H9 (cell line): Measurements from ENCODE around the gene STT3A. TPM values are rescaled to one million over a fixed set of nuclear protein-coding genes. Genes with fewer than 3 reads are reported as not detected.

ENCODE experiments used
- DNase-seq: peaks from one replicate; pipeline ENCODE4 v3.0.0-alpha.2; 2017
- H2AFZ ChIP-seq: one replicate; pipeline ENCODE4 v1.6.1; 2013; ENCODE audit warnings: mild to moderate bottlenecking, low read length, control low read depth, moderate library complexity
- H2AK5ac ChIP-seq: 2 replicates; pipeline ENCODE4 v1.6.1; 2013; ENCODE audit warnings: low read length, control low read depth, mixed read lengths; ENCODE audit not compliant: insufficient read length
- H2BK120ac ChIP-seq: one replicate; pipeline ENCODE4 v1.6.1; 2013; ENCODE audit warnings: low read depth, mild to moderate bottlenecking, low read length, control low read depth, inconsistent platforms; ENCODE audit not compliant: poor library complexity, severe bottlenecking
- H2BK12ac ChIP-seq: 2 replicates; pipeline ENCODE4 v1.6.1; 2013; ENCODE audit warnings: low read length, control low read depth, mixed read lengths, low read depth; ENCODE audit not compliant: insufficient read length
- H2BK15ac ChIP-seq: 2 replicates; pipeline ENCODE4 v1.6.1; 2013; ENCODE audit warnings: low read depth, low read length, control low read depth
- H2BK20ac ChIP-seq: one replicate; pipeline ENCODE4 v1.6.1; 2013; ENCODE audit warnings: low read depth, mild to moderate bottlenecking, low read length, control low read depth, inconsistent platforms; ENCODE audit not compliant: poor library complexity, severe bottlenecking
- H2BK5ac ChIP-seq: 2 replicates; pipeline ENCODE4 v1.6.1; 2013; ENCODE audit warnings: low read length, control low read depth, mixed read lengths; ENCODE audit not compliant: insufficient read length
- H3K14ac ChIP-seq: 2 replicates; pipeline ENCODE4 v1.6.1; 2013; ENCODE audit warnings: low read length, control low read depth; ENCODE audit not compliant: insufficient read depth
- H3K18ac ChIP-seq: 2 replicates; pipeline ENCODE4 v1.6.1; 2013; ENCODE audit warnings: low read depth, mild to moderate bottlenecking, mixed read lengths, low read length, control low read depth; ENCODE audit not compliant: insufficient read length
- H3K23ac ChIP-seq: 2 replicates; pipeline ENCODE4 v1.6.1; 2013; ENCODE audit warnings: low read length, control low read depth, mixed read lengths, low read depth; ENCODE audit not compliant: insufficient read length
- H3K23me2 ChIP-seq: 2 replicates; pipeline ENCODE4 v1.6.1; 2013; ENCODE audit warnings: low read depth, mild to moderate bottlenecking, mixed read lengths, low read length, control low read depth; ENCODE audit not compliant: insufficient read length, poor library complexity, severe bottlenecking
- H3K27ac ChIP-seq: 2 replicates; pipeline ENCODE4 v1.5.1; 2013; ENCODE audit warnings: low read length, control low read depth, mixed read lengths, low read depth; ENCODE audit not compliant: insufficient read length
- H3K27me3 ChIP-seq: 2 replicates; pipeline ENCODE4 v1.6.1; 2013; ENCODE audit warnings: low read length, control low read depth, inconsistent platforms; ENCODE audit not compliant: insufficient read depth
- H3K4ac ChIP-seq: 2 replicates; pipeline ENCODE4 v1.6.1; 2013; ENCODE audit warnings: low read depth, mild to moderate bottlenecking, control low read depth, inconsistent platforms, low read length, moderate library complexity
- H3K4me1 ChIP-seq: 2 replicates; pipeline ENCODE4 v1.6.1; 2013; ENCODE audit warnings: low read length, control low read depth, inconsistent platforms; ENCODE audit not compliant: insufficient read depth
- H3K4me2 ChIP-seq: 2 replicates; pipeline ENCODE4 v1.6.1; 2013; ENCODE audit warnings: low read length, control low read depth, mixed read lengths; ENCODE audit not compliant: insufficient read length, insufficient read depth
- H3K56ac ChIP-seq: 2 replicates; pipeline ENCODE4 v1.6.1; 2013; ENCODE audit warnings: low read depth, mild to moderate bottlenecking, mixed read lengths, low read length, control low read depth; ENCODE audit not compliant: insufficient read length
- H3K79me1 ChIP-seq: 2 replicates; pipeline ENCODE4 v1.6.1; 2013; ENCODE audit warnings: low read depth, mild to moderate bottlenecking, moderate library complexity, low read length, control low read depth, inconsistent platforms; ENCODE audit not compliant: insufficient read depth, poor library complexity, severe bottlenecking
- H3K79me2 ChIP-seq: 2 replicates; pipeline ENCODE4 v1.6.1; 2013; ENCODE audit warnings: low read length, control low read depth, inconsistent platforms; ENCODE audit not compliant: insufficient read depth
- H3K9ac ChIP-seq: 2 replicates; pipeline ENCODE4 v1.6.1; 2013; ENCODE audit warnings: low read length, control low read depth, mixed read lengths; ENCODE audit not compliant: insufficient read length; ENCODE audit errors: extremely low read depth
- H3K9me3 ChIP-seq: one replicate; pipeline ENCODE4 v1.6.1; 2013; ENCODE audit warnings: low read depth, low read length, inconsistent platforms; ENCODE audit not compliant: control insufficient read depth
- H3T11ph ChIP-seq: one replicate; pipeline ENCODE4 v1.6.1; 2013; ENCODE audit warnings: mild to moderate bottlenecking, low read length, control low read depth, inconsistent platforms
- H4K20me1 ChIP-seq: one replicate; pipeline ENCODE4 v1.6.1; 2013; ENCODE audit not compliant: control insufficient read depth, insufficient read length, insufficient read depth
- H4K5ac ChIP-seq: 2 replicates; pipeline ENCODE4 v1.6.1; 2013; ENCODE audit warnings: low read depth, mild to moderate bottlenecking, mixed read lengths, low read length, control low read depth; ENCODE audit not compliant: insufficient read length
- H4K8ac ChIP-seq: replicated peaks from 2 replicates; pipeline ENCODE4 v1.6.1; 2013; ENCODE audit warnings: low read length, control low read depth, mixed read lengths, low read depth; ENCODE audit not compliant: insufficient read length
- H4K91ac ChIP-seq: 2 replicates; pipeline ENCODE4 v1.6.1; 2013; ENCODE audit warnings: low read depth, mild to moderate bottlenecking, moderate library complexity, mixed read lengths, low read length, control low read depth; ENCODE audit not compliant: insufficient read length
- H3K27ac Mint-ChIP-seq, 3 experiments: 2 replicates in 2 of 3; 3 replicates in 1 of 3; pipeline ENCODE4 v1.8.0; 2020 to 2021; ENCODE audit warnings: mixed read lengths in 3 of 3, mild to moderate bottlenecking in 1 of 3, moderate library complexity in 1 of 3
- H3K27me3 Mint-ChIP-seq: 2 replicates; pipeline ENCODE4 v1.8.0; 2021; ENCODE audit warnings: low read depth, mild to moderate bottlenecking, moderate library complexity, mixed read lengths
- H3K36me3 Mint-ChIP-seq, 3 experiments: 2 replicates in 2 of 3; 3 replicates in 1 of 3; pipeline ENCODE4 v1.8.0; 2020 to 2021; ENCODE audit warnings: low read depth in 3 of 3, mixed read lengths in 3 of 3; ENCODE audit not compliant: insufficient read depth in 1 of 3
- H3K4me1 Mint-ChIP-seq, 2 experiments: 2 replicates each; pipeline ENCODE4 v1.8.0; 2020; ENCODE audit warnings: mixed read lengths in 2 of 2
- H3K4me3 Mint-ChIP-seq, 2 experiments: 2 replicates in 1 of 2; 3 replicates in 1 of 2; pipeline ENCODE4 v1.8.0; 2020 to 2021; ENCODE audit warnings: mild to moderate bottlenecking in 2 of 2, mixed read lengths in 2 of 2, moderate library complexity in 1 of 2
- H3K9me3 Mint-ChIP-seq, 2 experiments: 2 replicates in 1 of 2; 3 replicates in 1 of 2; pipeline ENCODE4 v1.8.0; 2020; ENCODE audit warnings: mild to moderate bottlenecking in 2 of 2, mixed read lengths in 2 of 2, moderate library complexity in 1 of 2
- CTCF ChIP-seq: fragments of 200-600 bp; sonication (generic); conservative IDR thresholded peaks from 3 replicates; pipeline ENCODE4 v1.8.0; 2021; ENCODE audit warnings: antibody characterized with exemption, mild to moderate bottlenecking
- WGBS: extraction: QIAGEN DNeasy Blood & Tissue Kit; methylation state at CpG from one replicate; pipeline ENCODE4 v1.1.7; 2013; ENCODE audit warnings: missing lambda C conversion rate, low lambda C conversion rate, mixed read lengths; ENCODE audit not compliant: insufficient read length; ENCODE audit errors: extremely low coverage; 5-methylcytosine and 5-hydroxymethylcytosine counted together
- total RNA-seq: library from RNA; stranded (reverse); gene quantifications from 2 replicates; pipeline ENCODE4 v1.2.1, GENCODE V29; 2021

The STT3A gene
- total RNA-seq, 1 experiment from 2014 or later: 128 TPM

- no peak overlapping the region for H3K4me2 ChIP-seq
- H2AFZ ChIP-seq: no peak overlapping the region
- no peak overlapping the region for H3K9ac ChIP-seq
- Mint-ChIP-seq H3K36me3 (peaks cover 21 to 33% (median 32%) of the 10 kb centered on the region in 3 experiments), H3K4me3 (no peak overlapping the region), H3K27me3 (peaks cover 4% of the 10 kb centered on the region; the same call in 1 of the 2 replicates), H3K4me1 (peaks cover 2% of the 10 kb centered on the region in 2 experiments; a peak in 1 of 4 replicates), H3K9me3 (peaks cover 45 to 55% of the 10 kb centered on the region in 2 experiments), H3K27ac (no peak overlapping the region)
- no peak overlapping the region for H2BK5ac ChIP-seq
- no peak overlapping the region for H2AK5ac ChIP-seq
- no peaks in the 10 kb centered on the region for H3K23me2 ChIP-seq
- no peak overlapping the region for H3T11ph ChIP-seq
- no peak overlapping the region for H3K23ac ChIP-seq
- H3K27me3 ChIP-seq: no peaks in the 10 kb centered on the region
- no peak overlapping the region for H3K27ac ChIP-seq
- H4K5ac ChIP-seq: no peak overlapping the region
- no peaks in the 10 kb centered on the region for H3K79me1 ChIP-seq
- H3K79me2 ChIP-seq: no peaks in the 10 kb centered on the region
- DNase-seq: no peak
- no peak overlapping the region for H2BK15ac ChIP-seq
- H4K20me1 ChIP-seq: no peaks in the 10 kb centered on the region
- WGBS: no CpG with 5 or more reads among the region's 1 CpG
- H4K8ac ChIP-seq: no peak overlapping the region
- no peak overlapping the region for H2BK20ac ChIP-seq
- no peak overlapping the region for H4K91ac ChIP-seq
- H3K56ac ChIP-seq: no peak overlapping the region
- no peak overlapping the region for H3K4ac ChIP-seq
- H3K9me3 ChIP-seq: peaks cover 25% of the 10 kb centered on the region
- TF ChIP-seq CTCF: no peak
- H2BK120ac ChIP-seq: no peak overlapping the region
- H3K18ac ChIP-seq: no peak overlapping the region
- H2BK12ac ChIP-seq: no peak overlapping the region
- H3K14ac ChIP-seq: no peak overlapping the region
- no peaks in the 10 kb centered on the region for H3K4me1 ChIP-seq
Measured at GRCh38 chr11:125550780-125551179, 41.9 kb upstream of the STT3A start.
